ENCODE measurements around the gene WDR81. TPM values are rescaled to one million over a fixed set of nuclear protein-coding genes. Genes with fewer than 3 reads are reported as not detected.

WDR81 gene
- total and polyA plus RNA-seq, 10 of the 15 experiments (the other 5 are each of a cell fraction or from before 2014, with no cell fraction given), result 0.13 to 22.4 (median 7.3) TPM; not detected in 1

GRCh38 chr17:1724351-1724868 lies at the start of gene WDR81 (continued):
- TF ChIP-seq SREBF1 (IDR thresholded peaks at IDR 0.05; ENCODE audit: low read length) (no peak), SMAD1 (IDR thresholded peaks at IDR 0.05; ENCODE audit: low read depth, partially characterized antibody) (no peak), BCL3 (IDR thresholded peaks at IDR 0.05; ENCODE audit: borderline replicate concordance, insufficient read depth, low read depth, low read length, poor library complexity, severe bottlenecking) (peak; percentile 43), EGR1 (IDR thresholded peaks at IDR 0.05; ENCODE audit: borderline replicate concordance in 1 of 2, low read depth in 2 of 2, low read length in 2 of 2) (0 out of 3 replicates have a peak, but pooled peaks of 1 of the 2 experiments have one; percentile 26), HDGF (IDR thresholded peaks at IDR 0.05) (no peak), MXI1 (IDR thresholded peaks at IDR 0.05; ENCODE audit: low read depth, low read length) (peak; percentile 94), SMAD5 (IDR thresholded peaks at IDR 0.05; ENCODE audit: low read depth) (no peak), RAD21 (IDR thresholded peaks at IDR 0.05; ENCODE audit: insufficient read depth, low read depth, low read length) (no peak), USF1 (IDR thresholded peaks at IDR 0.05; ENCODE audit: borderline replicate concordance, extremely low read length, insufficient read depth, low read depth, low read length) (peak; percentile 98), RELA (IDR thresholded peaks at IDR 0.05; ENCODE audit: borderline replicate concordance, partially characterized antibody) (peak; percentile 26), CBFB (IDR thresholded peaks at IDR 0.05; ENCODE audit: low read depth) (0 out of 2 replicates have a peak, but pooled peaks have one; percentile 21), PAX5 (IDR thresholded peaks at IDR 0.05; ENCODE audit: borderline replicate concordance, low read depth, low read length) (no peak), ZNF622 (IDR thresholded peaks at IDR 0.05) (no peak), EED (IDR thresholded peaks at IDR 0.05; ENCODE audit: low read depth) (no peak), GABPA (IDR thresholded peaks at IDR 0.05; ENCODE audit: low read depth) (no peak), SKIL (IDR thresholded peaks at IDR 0.05; ENCODE audit: low read depth, poor library complexity, severe bottlenecking) (no peak), HDAC2 (IDR thresholded peaks at IDR 0.05) (no peak), MTA3 (IDR thresholded peaks at IDR 0.05; ENCODE audit: borderline replicate concordance, low read length) (no peak), NFXL1 (IDR thresholded peaks at IDR 0.05; ENCODE audit: borderline replicate concordance) (no peak; the same call in 1 of the 2 replicates), NFYA (IDR thresholded peaks at IDR 0.05; ENCODE audit: borderline replicate concordance, low read depth, low read length) (no peak), SIN3A (IDR thresholded peaks at IDR 0.05; ENCODE audit: low read depth, low read length) (peak; percentile 96), ZNF207 (IDR thresholded peaks at IDR 0.05; ENCODE audit: borderline replicate concordance) (no peak), TCF12 (IDR thresholded peaks at IDR 0.05; ENCODE audit: low read depth, low read length) (peak; percentile 61; the same call in 1 of the 2 replicates), RFX5 (IDR thresholded peaks at IDR 0.05; ENCODE audit: low read depth, low read length) (no peak), NR2C1 (IDR thresholded peaks at IDR 0.05) (peak; percentile 47), SIX5 (IDR thresholded peaks at IDR 0.05; ENCODE audit: low read depth, low read length, severe bottlenecking) (peak; percentile 23)

Data from GM12878 (cell line).